Osteocyte (in vitro differentiated cells): ENCODE data around the gene SART3. TPM values are rescaled to one million over a fixed set of nuclear protein-coding genes. Genes with fewer than 3 reads are reported as not detected.

ENCODE experiments used
- DNase-seq: peaks from one replicate; pipeline ENCODE4 v3.0.0; 2021; ENCODE audit warnings: mixed read lengths; ENCODE audit not compliant: unreplicated experiment; ENCODE audit errors: extremely low spot score
- H3K27ac Mint-ChIP-seq: one replicate; pipeline ENCODE4 v1.8.0; 2021; ENCODE audit warnings: mild to moderate bottlenecking, mixed read lengths; ENCODE audit not compliant: unreplicated experiment
- H3K27me3 Mint-ChIP-seq: one replicate; pipeline ENCODE4 v1.8.0; 2021; ENCODE audit warnings: mixed read lengths; ENCODE audit not compliant: unreplicated experiment
- H3K36me3 Mint-ChIP-seq: one replicate; pipeline ENCODE4 v1.8.0; 2021; ENCODE audit warnings: mixed read lengths; ENCODE audit not compliant: unreplicated experiment
- H3K4me1 Mint-ChIP-seq: one replicate; pipeline ENCODE4 v1.8.0; 2021; ENCODE audit warnings: mixed read lengths; ENCODE audit not compliant: unreplicated experiment
- H3K4me3 Mint-ChIP-seq: one replicate; pipeline ENCODE4 v1.8.0; 2021; ENCODE audit warnings: mild to moderate bottlenecking, moderate library complexity, mixed read lengths; ENCODE audit not compliant: unreplicated experiment
- H3K9me3 Mint-ChIP-seq: one replicate; pipeline ENCODE4 v1.8.0; 2021; ENCODE audit warnings: mixed read lengths; ENCODE audit not compliant: unreplicated experiment
- CTCF ChIP-seq: fragments of 200-600 bp; sonication (generic); IDR thresholded peaks from 2 replicates; pipeline ENCODE4 v1.5.0; 2021; ENCODE audit warnings: antibody characterized with exemption, mild to moderate bottlenecking, moderate library complexity
- total RNA-seq: library from RNA; stranded (reverse); gene quantifications from 2 replicates; pipeline ENCODE4 v1.2.1, GENCODE V29; 2021

Gene SART3
- total RNA-seq, 1 donor from 2014 or later: 47.2 TPM

GRCh38 chr12:108604208-108604941 is 43.4 kb upstream of the SART3 start:
- DNase-seq: no peak
- Mint-ChIP-seq H3K4me3 (no peak overlapping the region), H3K27me3 (no peaks in the 10 kb centered on the region), H3K36me3 (no peaks in the 10 kb centered on the region), H3K27ac (peak overlapping the region; percentile 0), H3K9me3 (no peaks in the 10 kb centered on the region), H3K4me1 (peaks cover 29% of the 10 kb centered on the region)
- no peak for TF ChIP-seq CTCF

GRCh38 chr12:108603743-108604142 is 42.8 kb upstream of the SART3 start:
- no peak for TF ChIP-seq CTCF
- H3K4me1 Mint-ChIP-seq: peaks cover 25% of the 10 kb centered on the region
- no peaks in the 10 kb centered on the region for H3K27me3 Mint-ChIP-seq
- H3K27ac Mint-ChIP-seq: peak overlapping the region; percentile 0
- no peak for DNase-seq
- no peak overlapping the region for H3K4me3 Mint-ChIP-seq
- H3K9me3 Mint-ChIP-seq: no peaks in the 10 kb centered on the region
- H3K36me3 Mint-ChIP-seq: no peaks in the 10 kb centered on the region

GRCh38 chr12:108602976-108603704 is 42.2 kb upstream of the SART3 start:
- no peak for TF ChIP-seq CTCF
- Mint-ChIP-seq H3K36me3 (no peaks in the 10 kb centered on the region), H3K27ac (no peak overlapping the region), H3K27me3 (no peaks in the 10 kb centered on the region), H3K4me1 (peaks cover 26% of the 10 kb centered on the region), H3K4me3 (no peak overlapping the region), H3K9me3 (no peaks in the 10 kb centered on the region)
- no peak for DNase-seq

GRCh38 chr12:108602209-108602705 is 41.3 kb upstream of the SART3 start:
- H3K27me3 Mint-ChIP-seq: no peaks in the 10 kb centered on the region
- H3K4me3 Mint-ChIP-seq: no peak overlapping the region
- H3K36me3 Mint-ChIP-seq: no peaks in the 10 kb centered on the region
- no peaks in the 10 kb centered on the region for H3K9me3 Mint-ChIP-seq
- no peak for DNase-seq
- H3K27ac Mint-ChIP-seq: no peak overlapping the region
- H3K4me1 Mint-ChIP-seq: peaks cover 28% of the 10 kb centered on the region
- TF ChIP-seq CTCF: no peak

GRCh38 chr12:108600702-108601007 is 39.7 kb upstream of the SART3 start:
- DNase-seq: no peak
- Mint-ChIP-seq H3K27me3 (no peaks in the 10 kb centered on the region), H3K27ac (no peak overlapping the region), H3K9me3 (no peaks in the 10 kb centered on the region), H3K36me3 (no peaks in the 10 kb centered on the region), H3K4me1 (peaks cover 21% of the 10 kb centered on the region), H3K4me3 (no peak overlapping the region)
- no peak for TF ChIP-seq CTCF
